K562 (cell line): ENCODE data around the gene CAMSAP2. TPM values are rescaled to one million over a fixed set of nuclear protein-coding genes. Genes with fewer than 3 reads are reported as not detected.

Source experiments
- CHD7 ChIP-seq: fragments of 200-600 bp; sonication (generic); IDR thresholded peaks from one replicate; pipeline ENCODE4 v1.6.1; 2012; ENCODE audit warnings: mild to moderate bottlenecking, low read depth, low read length, inconsistent platforms
- ILK ChIP-seq: fragments of 450-650 bp; IDR thresholded peaks from 2 replicates; pipeline ENCODE4 v1.6.1; 2016; ENCODE audit warnings: missing genetic modification characterization, low read depth, mild to moderate bottlenecking, missing compliant biosample characterization, moderate library complexity, borderline replicate concordance
- JUNB ChIP-seq: fragments of 450-650 bp; formaldehyde crosslinking; conservative IDR thresholded peaks from 2 replicates; pipeline ENCODE4 v1.4.0; 2020; ENCODE audit warnings: mild to moderate bottlenecking
- PHF20 ChIP-seq: fragments of 450-650 bp; IDR thresholded peaks from 2 replicates; pipeline ENCODE4 v1.6.1; 2018; ENCODE audit not compliant: partially characterized antibody
- ZBTB34 ChIP-seq: fragments of 250-450 bp; sonication (Bioruptor Pico); IDR thresholded peaks from 2 replicates; pipeline ENCODE4 v1.8.0; 2021; ENCODE audit warnings: mild to moderate bottlenecking, moderate library complexity
- ZBTB43 ChIP-seq: sonication (generic); formaldehyde crosslinking; IDR thresholded peaks from 2 replicates; pipeline ENCODE4 v1.8.0; 2023; ENCODE audit warnings: mild to moderate bottlenecking, missing genetic modification reagents
- polyA plus RNA-seq, 8 experiments: library from polyadenylated mRNA; depleted of rRNA in 4 of 8; stranded (reverse) in 5 of 8; unstranded in 3 of 8; fragments of >200 nt; fragmentation: Nextera tagmentation in 2 of 8; fragmentation: Illumina TruSeq in 1 of 8; extraction: Ambion mirVana in 2 of 8; extraction: Trizol in 1 of 8; gene quantifications; 2 replicates each; pipeline versions ENCODE4 v1.2.1 to v1.2.3, GENCODE V29; 2011 to 2014; ENCODE audit warnings: inconsistent platforms in 1 of 8, missing spikeins in 1 of 8
- total RNA-seq, 7 experiments: library from RNA; depleted of rRNA in 6 of 7; stranded (reverse); fragments of >200 nt in 6 of 7; fragmentation: Illumina TruSeq in 2 of 7; extraction: Trizol in 2 of 7; gene quantifications; 2 replicates each; pipeline versions ENCODE4 v1.2.1 to v1.2.3, GENCODE V29; 2011 to 2021; ENCODE audit warnings: low replicate concordance in 1 of 7
- TF ChIP-seq, protein P1 (sequence below): IDR thresholded peaks from 2 replicates; pipeline ENCODE4 v1.6.1; 2011; ENCODE audit not compliant: insufficient read length; ENCODE audit errors: extremely low read depth

Gene CAMSAP2
- total and polyA plus RNA-seq, 9 of the 15 experiments (the other 6 are each of a cell fraction or from before 2014, with no cell fraction given): 1.4 to 7.5 (median 2.7) TPM

GRCh38 chr1:200775850-200776249 is 37.2 kb downstream of the CAMSAP2 start (continued):
- TF ChIP-seq CHD7: no peak
- TF ChIP-seq PHF20: no peak
- no peak for TF ChIP-seq ZBTB34 (CRISPR knock-in tag)
- no peak for TF ChIP-seq JUNB (CRISPR knock-in tag)
- TF ChIP-seq, protein P1, sequence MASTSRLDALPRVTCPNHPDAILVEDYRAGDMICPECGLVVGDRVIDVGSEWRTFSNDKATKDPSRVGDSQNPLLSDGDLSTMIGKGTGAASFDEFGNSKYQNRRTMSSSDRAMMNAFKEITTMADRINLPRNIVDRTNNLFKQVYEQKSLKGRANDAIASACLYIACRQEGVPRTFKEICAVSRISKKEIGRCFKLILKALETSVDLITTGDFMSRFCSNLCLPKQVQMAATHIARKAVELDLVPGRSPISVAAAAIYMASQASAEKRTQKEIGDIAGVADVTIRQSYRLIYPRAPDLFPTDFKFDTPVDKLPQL: no peak
- TF ChIP-seq ILK (tag): no peak
- TF ChIP-seq ZBTB43 (CRISPR knock-in tag): no peak
